Measurements from ENCODE around the gene PTPRU. TPM values are rescaled to one million over a fixed set of nuclear protein-coding genes. Genes with fewer than 3 reads are reported as not detected.
"Not testable (repeated sequence)": the region's sequence is repeated elsewhere in the genome, so short reads cannot be mapped to it uniquely, and the experiment has no call there.

Gene PTPRU
- polyA plus RNA-seq, 2 of the 4 experiments (the other 2 are of a cell fraction) = 5.7 to 6.1 TPM

DNA sequence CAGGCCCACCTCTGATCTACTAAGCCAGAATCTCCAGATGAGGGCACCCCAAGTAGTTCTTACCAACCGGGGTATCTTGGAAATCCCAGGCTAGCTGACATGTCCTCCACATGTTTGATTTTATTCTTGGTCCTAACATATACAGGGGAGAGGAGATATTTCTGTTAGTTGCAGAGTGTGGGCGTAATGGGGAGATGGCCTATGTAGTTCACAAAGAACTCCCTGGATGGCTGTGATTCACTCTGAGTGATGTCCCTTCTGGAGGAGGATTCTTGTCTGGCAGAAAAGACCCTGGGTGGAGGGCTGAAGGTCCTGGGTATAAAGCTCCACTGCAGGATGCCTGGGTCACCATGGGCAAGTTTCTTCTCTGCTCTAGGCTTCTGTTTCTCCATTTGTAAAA lies 18.7 kb upstream of the PTPRU start:
- WGBS (ENCODE audit: missing lambda C conversion rate) = 100% methylated on average over 2 of the region's 2 CpGs
- Histone ChIP-seq H3K4me1 (no peaks in the 10 kb centered on the region), H3K27ac (no peak overlapping the region), H3K9me3 (no peaks in the 10 kb centered on the region), H3K4me2 (no peak overlapping the region), H3K4me3 (no peak overlapping the region)
- no peak for TF ChIP-seq PHF8 (IDR thresholded peaks at IDR 0.05; ENCODE audit: borderline replicate concordance, low read depth)
- TF ChIP-seq JUN (IDR thresholded peaks at IDR 0.05) = no peak
- no peak for TF ChIP-seq FOSB (CRISPR knock-in tag; IDR thresholded peaks at IDR 0.05)
- no peak for TF ChIP-seq MAFK (IDR thresholded peaks at IDR 0.05; ENCODE audit: partially characterized antibody)
- FAIRE-seq = no peak
- CTCF ChIA-PET = interaction anchor here (1.1 kb wide), 1 partner anchor 19 kb away, joined by 5 read pairs; the partner anchor contains the start of gene PTPRU
- POLR2A ChIA-PET = interaction anchor here (0.5 to 1.5 kb wide), 2 partner anchors 36 to 163 kb away, joined by 3 read pairs; partner anchors contain the start of gene SRSF4
- no peak for DNase-seq (ENCODE audit: low read depth in 1 of 2, low spot score in 1 of 2)
- no peak for ATAC-seq

DNA sequence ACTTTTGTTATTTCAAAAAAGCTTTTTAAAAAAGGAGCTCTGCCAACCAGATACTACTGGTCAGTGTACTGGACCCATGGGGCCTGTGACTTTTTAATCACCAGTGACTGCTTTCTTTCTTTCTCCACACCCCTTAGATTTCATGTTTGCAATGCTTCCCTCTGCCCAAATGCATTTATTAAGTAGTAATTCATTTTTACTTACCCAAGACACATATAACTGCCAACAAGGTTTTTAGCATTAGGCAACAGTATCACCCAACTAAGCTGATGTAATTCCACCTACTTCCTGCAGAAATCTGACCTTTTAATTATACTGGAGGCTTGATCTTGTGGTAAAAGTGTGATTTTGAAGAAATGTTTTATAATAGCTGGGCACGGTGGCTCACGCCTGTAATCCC lies 18.1 kb upstream of the PTPRU start:
- 100% methylated on average over 2 of the region's 2 CpGs for WGBS (ENCODE audit: missing lambda C conversion rate)
- POLR2A ChIA-PET = interaction anchor here (0.5 to 1.5 kb wide), 2 partner anchors 36 to 163 kb away, joined by 3 read pairs; partner anchors contain the start of gene SRSF4
- FAIRE-seq (no peak), ATAC-seq (no peak), DNase-seq (ENCODE audit: low read depth in 1 of 2, low spot score in 1 of 2) (no peak)
- H3K4me1 ChIP-seq = no peaks in the 10 kb centered on the region
- CTCF ChIA-PET = interaction anchor here (1.1 kb wide), 1 partner anchor 18 kb away, joined by 5 read pairs; the partner anchor contains the start of gene PTPRU
- H3K9me3 ChIP-seq = no peaks in the 10 kb centered on the region
- TF ChIP-seq ZC3H11A (IDR thresholded peaks at IDR 0.05) (no peak), HEYL (CRISPR knock-in tag; IDR thresholded peaks at IDR 0.05) (no peak), NPAS2 (CRISPR knock-in tag; IDR thresholded peaks at IDR 0.05; ENCODE audit: borderline replicate concordance) (no peak), ZNF302 (CRISPR knock-in tag; IDR thresholded peaks at IDR 0.05) (no peak), EP300 (IDR thresholded peaks at IDR 0.05) (no peak), RNF2 (IDR thresholded peaks at IDR 0.05; ENCODE audit: borderline replicate concordance, low read depth) (no peak), KDM1A (IDR thresholded peaks at IDR 0.05; ENCODE audit: low read depth) (no peak), SREBF2 (IDR thresholded peaks at IDR 0.05) (no peak), MAFK (IDR thresholded peaks at IDR 0.05; ENCODE audit: partially characterized antibody) (no peak), CHD4 (IDR thresholded peaks at IDR 0.05; ENCODE audit: borderline replicate concordance) (no peak), FOXS1 (CRISPR knock-in tag; IDR thresholded peaks at IDR 0.05) (no peak)
- TF ChIP-seq, protein P1, sequence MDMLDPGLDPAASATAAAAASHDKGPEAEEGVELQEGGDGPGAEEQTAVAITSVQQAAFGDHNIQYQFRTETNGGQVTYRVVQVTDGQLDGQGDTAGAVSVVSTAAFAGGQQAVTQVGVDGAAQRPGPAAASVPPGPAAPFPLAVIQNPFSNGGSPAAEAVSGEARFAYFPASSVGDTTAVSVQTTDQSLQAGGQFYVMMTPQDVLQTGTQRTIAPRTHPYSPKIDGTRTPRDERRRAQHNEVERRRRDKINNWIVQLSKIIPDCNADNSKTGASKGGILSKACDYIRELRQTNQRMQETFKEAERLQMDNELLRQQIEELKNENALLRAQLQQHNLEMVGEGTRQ (IDR thresholded peaks at IDR 0.05) = no peak
- TF ChIP-seq, protein P2, sequence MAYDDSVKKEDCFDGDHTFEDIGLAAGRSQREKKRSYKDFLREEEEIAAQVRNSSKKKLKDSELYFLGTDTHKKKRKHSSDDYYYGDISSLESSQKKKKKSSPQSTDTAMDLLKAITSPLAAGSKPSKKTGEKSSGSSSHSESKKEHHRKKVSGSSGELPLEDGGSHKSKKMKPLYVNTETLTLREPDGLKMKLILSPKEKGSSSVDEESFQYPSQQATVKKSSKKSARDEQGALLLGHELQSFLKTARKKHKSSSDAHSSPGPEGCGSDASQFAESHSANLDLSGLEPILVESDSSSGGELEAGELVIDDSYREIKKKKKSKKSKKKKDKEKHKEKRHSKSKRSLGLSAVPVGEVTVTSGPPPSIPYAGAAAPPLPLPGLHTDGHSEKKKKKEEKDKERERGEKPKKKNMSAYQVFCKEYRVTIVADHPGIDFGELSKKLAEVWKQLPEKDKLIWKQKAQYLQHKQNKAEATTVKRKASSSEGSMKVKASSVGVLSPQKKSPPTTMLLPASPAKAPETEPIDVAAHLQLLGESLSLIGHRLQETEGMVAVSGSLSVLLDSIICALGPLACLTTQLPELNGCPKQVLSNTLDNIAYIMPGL (CRISPR knock-in tag; IDR thresholded peaks at IDR 0.05; ENCODE audit: borderline replicate concordance) = no peak
- H3K27ac ChIP-seq = no peak overlapping the region
- H3K4me2 ChIP-seq = no peak overlapping the region
- H3K4me3 ChIP-seq = no peak overlapping the region

DNA sequence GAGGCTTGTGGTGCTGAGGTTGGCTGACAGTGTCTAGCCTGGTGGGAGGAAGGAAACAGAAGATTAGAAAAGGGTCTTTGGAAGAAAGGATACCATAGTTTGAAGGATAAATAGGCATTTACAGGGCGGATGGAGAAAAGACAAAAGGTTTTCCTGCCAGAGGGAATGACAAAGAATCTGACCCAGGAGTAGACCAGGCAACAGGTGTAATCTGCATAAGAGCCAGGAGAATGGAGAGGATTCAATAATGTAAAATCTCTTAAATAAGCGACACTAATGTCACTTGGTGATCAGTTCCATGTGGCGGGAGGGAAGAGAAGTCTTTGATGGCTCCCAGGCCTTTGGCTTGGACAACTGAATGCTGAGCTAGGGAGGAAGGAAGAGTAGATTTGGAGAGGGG lies 15.0 kb upstream of the PTPRU start:
- Histone ChIP-seq H3K27ac (no peak overlapping the region), H3K4me1 (no peaks in the 10 kb centered on the region), H3K4me3 (no peak overlapping the region), H3K4me2 (no peak overlapping the region), H3K9me3 (no peaks in the 10 kb centered on the region)
- no peak for DNase-seq (ENCODE audit: low read depth in 1 of 2, low spot score in 1 of 2)
- CTCF ChIA-PET = interaction anchor here (0.8 kb wide), 1 partner anchor 11 kb away, joined by 3 read pairs; no protein-coding TSS in a partner anchor
- POLR2A ChIA-PET = no interaction called here
- no peak for FAIRE-seq
- no peak for ATAC-seq
- 94% methylated on average over 3 of the region's 3 CpGs for WGBS (ENCODE audit: missing lambda C conversion rate)
- TF ChIP-seq BHLHE40 (IDR thresholded peaks at IDR 0.05; ENCODE audit: low read depth, low read length) (no peak), CBX8 (IDR thresholded peaks at IDR 0.05) (no peak), FOSB (CRISPR knock-in tag; IDR thresholded peaks at IDR 0.05) (no peak), KDM5A (IDR thresholded peaks at IDR 0.05) (no peak), RNF2 (IDR thresholded peaks at IDR 0.05; ENCODE audit: borderline replicate concordance, low read depth) (no peak), JUNB (IDR thresholded peaks at IDR 0.05) (no peak), ZNF302 (CRISPR knock-in tag; IDR thresholded peaks at IDR 0.05) (no peak), RFX5 (IDR thresholded peaks at IDR 0.05) (no peak)
- TF ChIP-seq, protein P1 (IDR thresholded peaks at IDR 0.05) = no peak

DNA sequence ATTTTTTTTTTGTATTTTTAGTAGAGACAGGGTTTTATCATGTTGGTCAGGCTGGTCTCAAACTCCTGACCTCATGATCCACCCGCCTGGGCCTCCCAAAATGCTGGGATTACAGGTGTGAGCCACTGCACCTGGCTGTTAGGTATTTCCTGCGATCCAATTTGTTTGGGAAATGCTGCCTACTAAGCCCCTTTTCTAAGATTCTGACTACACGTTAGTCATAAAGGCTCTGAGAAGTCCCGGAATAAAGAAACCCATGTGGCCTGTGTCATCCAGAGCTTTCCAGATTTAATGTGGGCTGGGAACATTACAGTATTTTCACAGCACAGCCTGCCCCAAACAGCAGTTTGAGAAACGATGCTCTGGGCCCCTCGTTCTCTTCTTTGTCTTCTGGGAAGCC lies 14.1 kb upstream of the PTPRU start:
- POLR2A ChIA-PET; DNase-seq (ENCODE audit: low read depth in 1 of 2, low spot score in 1 of 2); H3K4me3 ChIP-seq; H3K4me1 ChIP-seq; H3K9me3 ChIP-seq; CTCF ChIA-PET; FAIRE-seq; H3K4me2 ChIP-seq; H3K27ac ChIP-seq; ATAC-seq: not testable (repeated sequence)
- WGBS (ENCODE audit: missing lambda C conversion rate) = 90% methylated on average over 6 of the region's 6 CpGs
